Activated T-cell treated with anti-CD3 and anti-CD28 coated beads, Interleukin-2, amount 50 U/mL, for 72 hours (primary cell): ENCODE results near the gene MPZL2. TPM values are rescaled to one million over a fixed set of nuclear protein-coding genes. Genes with fewer than 3 reads are reported as not detected.
A peak's percentile ranks its signal among the peaks of the same experiment; 100 is the strongest.

Experiments used
- ATAC-seq, 2 donors: fragments of 150-1000 bp; cut with Tn5 transposase; replicated peaks in 1 of 2; 2 replicates each; pipeline ENCODE4 v1.10.0; 2021; ENCODE audit warnings: moderate library complexity in 2 of 2, mild to moderate bottlenecking in 1 of 2
- DNase-seq, 2 donors: peaks; one replicate each; pipeline ENCODE4 v3.0.0; 2021 to 2022; ENCODE audit warnings: mixed read lengths in 1 of 2
- H3K27ac Mint-ChIP-seq: one replicate; pipeline ENCODE4 v1.8.0; 2022; ENCODE audit warnings: mild to moderate bottlenecking, moderate library complexity, mixed read lengths
- H3K27me3 Mint-ChIP-seq: one replicate; pipeline ENCODE4 v1.8.0; 2022; ENCODE audit warnings: low read depth, mixed read lengths
- H3K36me3 Mint-ChIP-seq, 2 donors: one replicate each; pipeline ENCODE4 v1.8.0; 2022; ENCODE audit warnings: mixed read lengths in 2 of 2, mild to moderate bottlenecking in 1 of 2; ENCODE audit not compliant: insufficient read depth in 2 of 2
- H3K4me1 Mint-ChIP-seq: one replicate; pipeline ENCODE4 v1.8.0; 2022; ENCODE audit warnings: low read depth, mixed read lengths
- H3K4me3 Mint-ChIP-seq, 2 donors: one replicate each; pipeline ENCODE4 v1.8.0; 2022; ENCODE audit warnings: mild to moderate bottlenecking in 2 of 2, mixed read lengths in 2 of 2, moderate library complexity in 2 of 2
- H3K9me3 Mint-ChIP-seq, 2 donors: one replicate each; pipeline ENCODE4 v1.8.0; 2022; ENCODE audit warnings: mixed read lengths in 2 of 2
- total RNA-seq, 2 donors: library from RNA; stranded (reverse); gene quantifications; one replicate each; pipeline ENCODE4 v1.2.3, GENCODE V29; 2022

Gene MPZL2
- total RNA-seq, 2 donors from 2014 or later: 10.1 to 12.9 TPM

DNA sequence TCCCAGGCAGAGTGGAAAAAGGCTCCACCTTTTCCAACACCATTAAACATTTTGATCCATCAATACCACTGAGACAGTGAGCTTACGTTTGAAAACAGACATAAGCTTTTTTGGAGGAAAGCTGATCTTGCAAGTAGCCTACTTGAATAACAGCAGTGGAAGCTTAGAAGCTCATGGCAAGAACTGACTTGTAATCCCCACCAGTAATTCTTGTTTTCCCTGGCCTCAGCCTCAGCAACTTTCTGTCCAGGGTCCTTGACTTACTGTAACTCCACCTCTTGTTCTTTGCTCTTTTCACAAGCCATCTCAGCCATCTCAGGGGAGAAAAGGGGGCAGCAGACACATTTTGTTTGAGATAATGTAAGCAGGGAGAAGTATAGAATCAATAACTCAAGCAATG lies 12.3 kb upstream of the MPZL2 start:
- peaks cover 64% of the 10 kb centered on the region for H3K4me1 Mint-ChIP-seq
- no peaks in the 10 kb centered on the region for H3K27me3 Mint-ChIP-seq
- H3K36me3 Mint-ChIP-seq: no peaks in the 10 kb centered on the region
- peak overlapping the region; percentile 34 for H3K27ac Mint-ChIP-seq
- no peak for DNase-seq
- H3K4me3 Mint-ChIP-seq: peak overlapping the region; percentile 35 to 43
- ATAC-seq: no peak
- peaks cover 0 to under 1% of the 10 kb centered on the region in 2 donors for H3K9me3 Mint-ChIP-seq

- peak in 1 of 2 donors; percentile 40 for ATAC-seq
- DNase-seq: no peak
- H3K9me3 Mint-ChIP-seq: no peaks in the 10 kb centered on the region
- H3K36me3 Mint-ChIP-seq: no peaks in the 10 kb centered on the region
- no peaks in the 10 kb centered on the region for H3K27me3 Mint-ChIP-seq
- H3K4me3 Mint-ChIP-seq: peak overlapping the region in 1 of 2 donors; percentile 38
- peak overlapping the region; percentile 8 for H3K27ac Mint-ChIP-seq
- peaks cover 59% of the 10 kb centered on the region for H3K4me1 Mint-ChIP-seq
Measured at GRCh38 chr11:118275176-118275575, 11.1 kb upstream of the MPZL2 start.

- no peaks in the 10 kb centered on the region for H3K27me3 Mint-ChIP-seq
- H3K36me3 Mint-ChIP-seq: no peaks in the 10 kb centered on the region
- DNase-seq (no peak), ATAC-seq (no peak)
- no peak overlapping the region for H3K4me3 Mint-ChIP-seq
- no peaks in the 10 kb centered on the region for H3K9me3 Mint-ChIP-seq
- H3K4me1 Mint-ChIP-seq: peaks cover 59% of the 10 kb centered on the region
- no peak overlapping the region for H3K27ac Mint-ChIP-seq
Measured at GRCh38 chr11:118274186-118274585, 10.1 kb upstream of the MPZL2 start.

DNA sequence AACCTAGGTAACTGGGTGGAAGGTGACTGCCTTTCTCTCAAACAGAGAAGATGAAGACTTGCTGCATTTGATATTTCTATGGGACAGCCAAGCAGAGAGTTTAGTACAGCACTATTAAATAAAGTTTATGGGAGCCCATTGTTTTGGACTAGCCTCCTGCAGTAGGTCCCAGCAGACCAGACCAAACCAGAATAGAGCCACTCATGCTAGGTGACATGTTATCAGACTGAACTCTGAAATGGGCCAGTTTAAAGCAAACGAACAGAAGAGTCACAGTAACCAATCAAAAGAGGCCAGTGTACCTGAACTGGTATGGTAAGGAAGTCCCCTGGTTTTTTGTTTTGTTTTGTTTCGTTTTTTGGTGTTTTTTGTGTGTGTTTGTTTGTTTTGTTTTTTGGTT lies 7.9 kb upstream of the MPZL2 start:
- Mint-ChIP-seq H3K9me3 (no peaks in the 10 kb centered on the region), H3K4me3 (no peak overlapping the region)
- no peak for DNase-seq

DNA sequence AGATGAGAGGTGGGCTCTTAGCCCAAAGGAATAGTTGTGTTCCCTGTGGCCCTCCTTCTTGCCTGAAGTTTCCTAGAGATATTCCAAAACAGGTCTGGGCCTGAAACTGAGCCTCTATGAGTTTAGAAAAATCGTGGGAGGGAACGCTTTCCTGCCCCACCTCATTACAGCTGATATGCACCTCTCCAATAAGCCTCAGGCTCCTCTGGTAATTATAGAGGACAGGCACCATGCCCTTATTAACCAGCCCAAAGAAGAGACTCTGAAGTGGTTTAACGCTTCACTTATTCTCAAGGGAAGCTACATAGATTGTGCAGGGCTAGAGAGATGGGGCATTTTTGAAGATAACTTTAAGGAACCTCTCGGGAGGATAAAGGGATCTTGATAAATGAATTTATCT lies 3.4 kb upstream of the MPZL2 start:
- Mint-ChIP-seq H3K36me3 (peaks cover under 1 to 2% of the 10 kb centered on the region in 2 donors), H3K27me3 (peaks cover 12% of the 10 kb centered on the region), H3K4me3 (no peak overlapping the region), H3K27ac (no peak overlapping the region), H3K4me1 (peaks cover 44% of the 10 kb centered on the region), H3K9me3 (no peaks in the 10 kb centered on the region)
- no peak for ATAC-seq
- no peak for DNase-seq

More for the DNA sequence above, 7.9 kb upstream of the MPZL2 start:
- Mint-ChIP-seq H3K36me3 (no peaks in the 10 kb centered on the region), H3K27me3 (no peaks in the 10 kb centered on the region), H3K27ac (no peak overlapping the region), H3K4me1 (peaks cover 44% of the 10 kb centered on the region)
- no peak for ATAC-seq

- Mint-ChIP-seq H3K4me1 (peaks cover 59% of the 10 kb centered on the region), H3K36me3 (peaks cover 4 to 9% of the 10 kb centered on the region in 2 donors), H3K27ac (no peak overlapping the region), H3K4me3 (no peak overlapping the region), H3K27me3 (peaks cover 12% of the 10 kb centered on the region), H3K9me3 (no peaks in the 10 kb centered on the region)
- ATAC-seq (no peak), DNase-seq (no peak)
Measured at GRCh38 chr11:118265954-118266353, 1.9 kb upstream of the MPZL2 start.

DNA sequence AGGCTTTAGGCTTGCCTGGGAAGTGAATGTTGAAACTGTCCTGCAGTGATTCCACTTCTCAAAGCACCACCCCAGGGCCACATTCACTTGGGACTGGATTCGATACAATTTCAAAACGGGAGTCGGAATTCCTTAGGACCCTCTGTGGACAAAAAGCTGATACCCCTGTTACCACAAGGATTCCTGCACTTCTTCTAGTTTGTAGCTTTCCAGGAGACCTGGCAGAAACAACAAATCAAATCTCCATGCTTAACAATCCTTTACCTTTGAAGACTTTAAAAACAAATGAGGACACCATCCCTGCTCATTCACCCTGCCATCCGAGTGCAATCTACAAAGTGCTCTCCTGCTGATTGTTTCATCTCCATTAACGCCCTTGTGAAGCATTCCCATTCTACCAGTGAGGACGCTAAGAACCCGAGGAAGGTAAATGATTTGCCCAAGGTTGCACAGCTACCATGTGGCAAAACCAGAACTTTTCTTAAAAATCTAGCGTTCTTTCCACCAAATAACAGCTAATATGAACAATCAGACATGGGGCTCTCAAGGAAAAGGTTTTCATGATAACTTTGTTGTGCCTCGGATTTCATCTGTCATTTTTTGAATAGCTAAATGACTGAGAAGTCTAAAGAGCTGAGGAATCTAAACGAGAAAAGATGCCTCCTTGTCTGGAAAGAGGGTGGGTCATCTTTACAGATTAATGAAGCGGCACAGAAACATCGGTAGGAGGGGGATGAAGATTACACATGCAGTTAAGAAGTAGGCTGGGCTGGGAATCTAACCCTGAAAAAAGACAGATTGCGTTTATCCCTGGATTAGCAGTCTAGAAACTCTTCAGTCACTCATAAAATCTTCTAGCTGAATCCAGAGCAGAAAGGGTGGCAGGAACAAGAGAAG lies 720 bp upstream of the MPZL2 start:
- H3K4me1 Mint-ChIP-seq: peaks cover 60% of the 10 kb centered on the region
- peak overlapping the region; percentile 78 to 95 for H3K4me3 Mint-ChIP-seq
- peaks cover 4 to 10% of the 10 kb centered on the region in 2 donors for H3K36me3 Mint-ChIP-seq
- ATAC-seq (no peak), DNase-seq (no peak)
- peaks cover 12% of the 10 kb centered on the region for H3K27me3 Mint-ChIP-seq
- no peaks in the 10 kb centered on the region for H3K9me3 Mint-ChIP-seq
- H3K27ac Mint-ChIP-seq: peak overlapping the region; percentile 26

DNA sequence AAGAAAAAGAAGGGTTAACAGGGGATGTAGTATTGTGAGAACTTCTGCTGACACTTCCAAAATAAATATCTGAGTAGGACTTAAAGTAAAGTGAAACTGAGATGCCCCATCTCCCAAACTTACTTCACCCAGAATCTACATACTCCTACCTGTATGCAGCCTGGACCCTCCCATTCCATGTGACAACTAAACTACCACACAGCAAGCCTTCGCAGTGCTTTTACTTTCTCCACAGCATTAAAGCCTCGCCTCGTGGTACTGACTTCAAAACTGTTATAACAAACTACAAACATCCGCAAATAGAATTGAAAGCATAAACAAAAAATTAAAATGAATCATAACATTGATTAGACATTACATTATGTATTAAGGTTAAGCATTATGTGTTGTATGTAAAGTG lies 985 bp downstream of the MPZL2 start:
- peak overlapping the region; percentile 18 for H3K27ac Mint-ChIP-seq
- peaks cover 73% of the 10 kb centered on the region for H3K4me1 Mint-ChIP-seq
- DNase-seq (no peak), ATAC-seq (no peak)
- H3K36me3 Mint-ChIP-seq: peaks cover 6 to 24% of the 10 kb centered on the region in 2 donors
- H3K27me3 Mint-ChIP-seq: peaks cover 12% of the 10 kb centered on the region
- H3K9me3 Mint-ChIP-seq: peaks cover 0 to 2% of the 10 kb centered on the region in 2 donors
- H3K4me3 Mint-ChIP-seq: peak overlapping the region; percentile 78 to 95

- Mint-ChIP-seq H3K9me3 (peaks cover 0 to 2% of the 10 kb centered on the region in 2 donors), H3K27me3 (peaks cover 12% of the 10 kb centered on the region), H3K27ac (no peak overlapping the region), H3K4me3 (no peak overlapping the region), H3K36me3 (peaks cover 6 to 37% of the 10 kb centered on the region in 2 donors), H3K4me1 (peaks cover 70% of the 10 kb centered on the region)
- DNase-seq: peak in 1 of 2 donors; percentile 26
- peak; percentile 53 to 73 for ATAC-seq
Measured at GRCh38 chr11:118260353-118260752, 3.7 kb downstream of the MPZL2 start.

- H3K9me3 Mint-ChIP-seq: peaks cover 0 to 2% of the 10 kb centered on the region in 2 donors
- no peak overlapping the region for H3K4me3 Mint-ChIP-seq
- H3K27ac Mint-ChIP-seq: no peak overlapping the region
- DNase-seq: no peak
- peaks cover 66% of the 10 kb centered on the region for H3K4me1 Mint-ChIP-seq
- no peak for ATAC-seq
- H3K36me3 Mint-ChIP-seq: peaks cover 6 to 39% of the 10 kb centered on the region in 2 donors
- peaks cover under 1% of the 10 kb centered on the region for H3K27me3 Mint-ChIP-seq
Measured at GRCh38 chr11:118259138-118259537, 5.0 kb downstream of the MPZL2 start.

DNA sequence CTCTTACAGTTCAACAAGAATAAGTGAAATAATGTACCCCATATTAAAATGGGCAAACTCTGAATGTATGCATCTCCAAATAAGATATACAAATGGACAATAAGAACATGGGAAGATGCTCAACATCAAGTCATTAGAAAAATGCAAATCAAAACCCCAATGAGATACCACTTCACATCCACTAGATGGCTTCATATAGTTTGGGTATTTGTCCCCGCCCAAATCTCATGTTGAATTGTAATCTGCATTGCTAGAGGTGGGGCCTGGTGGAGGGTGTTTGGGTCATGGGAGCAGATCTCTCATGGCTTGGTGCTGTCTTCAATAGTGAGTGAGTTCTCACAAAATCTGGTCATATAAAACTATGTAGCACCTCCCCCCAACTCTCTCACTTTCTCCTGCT lies 5.7 kb downstream of the MPZL2 start:
- no peak overlapping the region for H3K27ac Mint-ChIP-seq
- H3K36me3 Mint-ChIP-seq: peaks cover 6 to 39% of the 10 kb centered on the region in 2 donors
- H3K9me3 Mint-ChIP-seq: peaks cover 0 to 2% of the 10 kb centered on the region in 2 donors
- H3K4me1 Mint-ChIP-seq: peaks cover 61% of the 10 kb centered on the region
- ATAC-seq (peak; percentile 32 to 34), DNase-seq (no peak)
- H3K27me3 Mint-ChIP-seq: no peaks in the 10 kb centered on the region
- H3K4me3 Mint-ChIP-seq: no peak overlapping the region

DNA sequence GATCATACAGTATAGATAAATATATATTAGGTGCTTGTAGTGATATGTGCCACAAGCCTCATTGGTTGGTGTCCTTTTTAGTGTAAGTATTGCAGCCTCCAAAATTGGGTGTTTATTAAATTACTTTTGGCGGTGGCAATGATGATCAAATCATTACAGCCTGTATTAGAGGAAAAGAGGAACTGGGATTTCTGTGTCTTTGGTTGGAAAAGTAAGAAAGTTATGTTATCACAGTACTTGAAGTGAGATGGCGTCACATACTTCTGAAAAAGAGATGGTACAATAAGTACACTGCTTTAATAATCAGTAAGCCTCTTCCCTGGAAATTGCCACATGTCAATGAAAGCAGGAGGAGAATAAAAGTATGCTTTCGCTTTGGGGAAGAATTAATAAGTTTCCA lies 11.4 kb downstream of the MPZL2 start:
- ATAC-seq: no peak
- DNase-seq: no peak
- Mint-ChIP-seq H3K27ac (peak overlapping the region; percentile 98), H3K9me3 (no peaks in the 10 kb centered on the region), H3K27me3 (no peaks in the 10 kb centered on the region), H3K4me1 (peaks cover 48% of the 10 kb centered on the region), H3K4me3 (peak overlapping the region; percentile 97 to 98), H3K36me3 (peaks cover 4 to 21% of the 10 kb centered on the region in 2 donors)

DNA sequence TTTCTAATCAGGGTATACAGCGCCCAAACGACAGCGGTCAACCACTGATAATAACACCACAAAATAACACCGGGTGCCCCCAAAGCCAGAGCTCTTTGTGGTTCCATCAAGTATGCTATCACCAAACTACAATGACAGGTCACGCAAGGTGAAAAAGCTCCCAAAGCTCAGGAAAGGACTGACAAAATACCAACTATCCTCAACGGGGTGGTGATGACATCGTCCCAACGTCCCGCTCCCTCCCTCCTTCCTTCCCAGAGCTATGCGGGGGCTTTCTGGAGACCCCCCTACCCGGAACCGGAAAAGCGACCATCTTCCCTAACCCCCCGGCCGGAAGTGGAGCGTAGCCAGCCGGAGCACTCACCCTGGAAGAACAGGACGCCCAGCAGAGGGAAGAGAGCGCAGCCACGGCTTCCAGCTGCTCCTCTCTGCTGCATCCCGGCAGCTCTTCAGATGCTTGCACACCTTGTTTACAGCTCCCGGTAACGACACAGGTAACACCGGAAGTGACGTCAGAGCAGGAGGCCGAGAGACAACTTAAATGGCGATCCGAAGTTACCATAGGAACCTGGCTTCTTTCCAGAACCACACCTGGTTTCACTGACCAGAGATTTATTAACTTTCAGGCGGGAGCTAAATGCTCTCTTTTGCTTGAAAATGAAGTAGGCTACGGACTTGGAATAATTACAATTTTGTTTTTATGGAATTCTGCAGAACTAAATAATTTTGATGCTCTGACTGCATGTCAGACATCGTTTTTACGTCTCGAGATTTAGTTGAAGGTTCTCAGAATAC lies 12.0 kb downstream of the MPZL2 start, which contains the start of gene MPZL3:
MPZL3 (minus strand) TSS at position 508 of the 795 bp plus-strand sequence; CDS start at position 437, 71 bp downstream.
- no peaks in the 10 kb centered on the region for H3K27me3 Mint-ChIP-seq
- ATAC-seq (peak; percentile 65 to 77), DNase-seq (peak; percentile 85 to 86)
- H3K4me3 Mint-ChIP-seq: peak within 1 kb of the TSS; percentile 97 to 98
- peak within 1 kb of the TSS; percentile 98 for H3K27ac Mint-ChIP-seq
- peaks cover 54% of the 10 kb centered on the region for H3K4me1 Mint-ChIP-seq
- H3K9me3 Mint-ChIP-seq: no peaks in the 10 kb centered on the region
- peaks cover 4 to 21% of the 10 kb centered on the region in 2 donors for H3K36me3 Mint-ChIP-seq
